SHP77 (cell line): ENCODE measurements around the gene IQSEC1.

Experiments used
- DNase-seq, 2 experiments: peaks; one replicate each; lab custom pipeline; 2025; lab: John Stamatoyannopoulos, UW

The IQSEC1 gene

DNA sequence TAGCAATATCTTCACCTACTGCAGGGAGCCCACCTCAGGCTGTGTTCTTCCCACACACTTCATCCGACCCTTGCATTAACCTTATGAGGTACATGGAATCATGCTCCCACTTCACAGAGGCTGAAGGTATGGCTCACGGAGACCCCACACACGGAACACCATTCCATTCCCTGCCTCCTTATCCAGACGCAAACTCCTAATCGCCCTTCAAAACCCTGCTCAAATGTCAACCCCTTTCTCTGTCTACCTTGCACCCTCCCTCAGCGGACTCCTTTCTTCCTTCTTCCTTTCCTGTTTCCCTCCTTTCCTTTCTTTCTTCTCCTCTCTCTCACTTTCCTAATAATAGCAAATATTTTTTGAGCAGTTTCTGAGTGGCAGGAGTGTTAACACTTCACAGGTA, 23.8 kb downstream of the IQSEC1 start:
- DNase-seq = no peak

DNA sequence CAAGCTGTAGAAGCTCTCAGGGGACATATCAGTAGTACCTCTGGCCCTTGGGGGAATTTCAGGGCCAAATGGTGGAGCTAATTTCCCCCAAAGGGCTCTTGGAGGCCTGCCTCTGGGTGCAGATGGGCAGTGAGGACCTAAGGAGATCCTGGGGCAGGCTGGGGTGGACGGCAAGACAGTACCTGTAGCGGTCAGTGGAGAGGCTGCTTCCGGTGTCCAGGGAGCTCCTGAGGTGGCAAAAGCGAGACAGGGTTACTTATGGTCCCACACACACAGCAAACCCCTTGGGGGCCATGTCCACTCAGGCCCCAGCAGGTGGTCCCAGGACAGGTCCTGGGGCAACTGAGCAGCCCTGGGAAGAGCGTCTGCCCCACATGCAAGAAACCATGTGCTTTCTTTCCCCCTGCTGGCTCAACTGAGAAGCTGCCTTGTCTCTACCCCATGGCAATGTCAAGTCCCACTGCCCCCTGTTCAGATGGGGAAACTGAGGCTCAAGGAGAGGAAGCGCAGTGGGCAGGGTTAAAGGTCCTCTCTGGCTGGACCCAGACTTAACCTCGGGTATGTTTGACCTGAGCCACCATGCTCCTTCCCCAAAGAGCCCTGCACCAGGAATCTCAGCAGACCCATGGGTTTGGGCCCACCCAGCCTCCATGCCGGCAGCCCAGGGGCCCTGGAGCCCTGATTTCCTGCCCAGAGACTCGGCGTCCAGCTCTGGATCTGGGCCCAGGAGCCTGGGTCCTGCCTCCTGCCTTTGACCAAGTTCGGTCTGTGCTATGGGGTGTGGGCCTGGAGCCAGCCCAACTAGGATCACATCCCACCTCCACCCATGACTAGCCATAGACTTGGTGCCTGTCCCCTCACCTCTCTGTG, 25.7 kb downstream of the IQSEC1 start:
- no peak for DNase-seq

DNA sequence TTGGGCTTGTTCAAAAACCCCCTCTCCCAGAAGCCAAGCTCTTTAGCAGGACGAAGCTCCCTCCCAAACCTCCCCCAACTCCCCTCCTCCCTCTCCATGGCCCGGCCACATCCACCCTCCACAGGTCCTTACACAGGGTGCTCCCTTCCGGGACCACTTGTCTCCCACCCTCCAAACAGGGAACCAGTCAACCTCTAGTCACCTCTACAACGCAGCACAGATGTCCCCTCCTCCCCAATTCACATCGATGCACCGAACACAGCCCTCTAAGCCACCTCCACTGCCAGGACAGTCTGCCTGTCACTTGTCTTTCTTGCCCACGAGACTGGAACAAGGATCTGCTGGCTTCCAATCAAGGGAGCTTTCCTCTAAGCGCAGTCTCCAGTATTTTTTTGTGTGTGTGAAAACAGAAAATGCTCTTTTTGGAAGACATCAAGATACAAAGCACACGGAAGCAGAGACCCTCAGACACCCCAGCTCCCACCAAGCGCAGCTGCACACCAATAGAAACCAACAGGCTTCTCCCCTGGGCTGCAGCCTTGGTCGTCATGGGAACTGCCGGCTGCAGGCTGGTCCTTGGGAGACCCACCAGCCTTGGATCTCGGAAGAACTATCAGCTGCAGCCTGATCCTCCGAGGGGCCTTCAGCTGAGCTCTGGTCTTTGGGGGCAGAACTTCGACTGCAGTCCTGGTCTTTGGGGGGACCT, 26.5 kb downstream of the IQSEC1 start:
- no peak for DNase-seq

DNA sequence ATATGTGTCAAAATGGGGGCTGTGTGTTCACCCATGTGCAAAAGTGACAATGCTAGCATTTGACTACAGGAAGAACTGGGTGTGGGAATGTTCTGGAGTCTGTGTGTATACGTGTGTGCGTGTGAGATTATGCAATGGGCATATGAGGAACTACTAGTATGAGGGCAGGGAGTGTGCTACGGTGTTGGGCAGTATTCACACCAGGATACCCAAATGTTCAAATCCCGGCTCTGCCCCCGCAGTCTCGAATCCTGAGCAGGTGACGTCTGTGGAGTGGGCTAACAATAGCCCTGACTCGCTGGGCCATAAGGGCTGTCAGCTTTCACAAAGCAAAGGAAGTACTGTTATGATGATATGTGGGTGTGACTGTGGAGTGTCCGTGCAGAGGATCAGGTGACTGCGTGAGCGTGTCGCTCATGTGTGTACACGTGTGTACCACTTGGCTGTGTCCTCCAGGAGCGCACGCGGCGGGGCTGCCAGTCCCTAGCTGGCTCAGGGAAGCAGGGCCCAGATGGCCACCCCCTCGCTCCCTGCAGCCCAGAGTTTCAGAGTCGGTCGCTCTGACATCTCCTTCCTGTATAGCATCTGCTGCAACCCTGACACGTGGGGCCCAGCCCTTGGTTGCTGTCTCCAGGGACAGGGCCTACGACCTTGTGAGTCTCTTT, 27.2 kb downstream of the IQSEC1 start:
- no peak for DNase-seq

DNA sequence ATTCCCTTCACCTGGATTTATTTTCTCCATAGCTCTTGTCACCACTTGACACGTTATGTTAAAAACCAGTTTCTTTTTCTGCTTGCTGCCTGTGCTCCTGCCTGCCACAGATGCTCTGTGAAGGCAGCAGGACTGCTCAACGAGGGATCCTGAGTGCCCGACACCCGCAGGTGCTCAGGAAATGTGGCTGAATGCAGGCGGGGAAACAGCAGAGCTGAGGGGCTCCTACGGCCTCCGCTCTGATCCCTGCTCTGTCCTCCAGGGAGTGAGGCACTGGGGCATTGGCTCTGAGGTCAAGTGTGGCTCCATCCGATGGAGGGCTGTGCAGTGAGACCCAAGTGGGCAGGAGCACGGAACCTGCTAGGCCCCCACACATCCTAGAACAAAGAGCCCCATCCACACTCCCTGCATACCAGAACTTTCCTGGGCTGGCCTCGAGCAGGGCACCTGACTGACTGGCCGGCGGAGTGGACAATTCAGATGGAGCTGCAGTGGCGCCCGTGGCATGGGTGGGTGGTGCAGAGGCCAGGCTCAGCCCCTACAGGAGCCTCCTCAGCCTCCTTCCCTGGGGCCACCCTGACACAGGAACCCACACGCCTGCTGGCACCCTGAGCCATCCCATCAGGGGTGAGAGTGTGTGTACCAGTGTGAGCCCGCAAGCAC, 27.9 kb downstream of the IQSEC1 start:
- DNase-seq = no peak

GRCh38 chr3:13044496-13045240, 28.6 kb downstream of the IQSEC1 start:
- no peak for DNase-seq

GRCh38 chr3:13043656-13044055, 29.6 kb downstream of the IQSEC1 start:
- DNase-seq = no peak

DNA sequence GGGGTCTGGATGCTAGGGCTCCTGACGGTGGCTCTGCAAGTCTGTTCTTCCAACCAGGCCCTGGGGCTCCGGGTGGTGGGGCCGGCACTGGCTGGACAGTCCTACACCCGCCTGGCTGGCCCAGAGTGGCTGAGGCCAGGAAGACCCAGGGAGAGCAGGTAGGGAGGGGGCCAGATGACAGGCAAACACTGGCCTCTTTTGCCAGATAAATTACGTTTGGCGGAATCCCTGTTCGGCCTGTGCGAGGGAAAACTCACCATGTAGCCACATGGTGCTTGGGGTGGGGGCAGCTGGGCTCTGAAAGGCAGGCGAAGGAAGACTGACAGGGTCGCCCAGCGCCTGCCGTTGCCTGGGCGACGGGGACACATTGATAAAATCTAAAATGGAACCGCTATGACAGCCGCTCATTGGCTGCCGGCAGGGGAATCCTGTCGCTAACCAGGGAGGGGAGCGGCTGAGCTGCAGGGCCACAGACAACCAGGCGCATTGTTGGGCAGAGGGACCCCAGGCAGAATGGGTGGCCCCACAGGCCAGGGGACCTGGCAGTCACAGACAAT, 30.4 kb downstream of the IQSEC1 start:
- DNase-seq = no peak

- DNase-seq = no peak
Measured at GRCh38 chr3:13042127-13042701, 31.0 kb downstream of the IQSEC1 start.

GRCh38 chr3:13041113-13041776, 32.0 kb downstream of the IQSEC1 start:
- DNase-seq = no peak

DNA sequence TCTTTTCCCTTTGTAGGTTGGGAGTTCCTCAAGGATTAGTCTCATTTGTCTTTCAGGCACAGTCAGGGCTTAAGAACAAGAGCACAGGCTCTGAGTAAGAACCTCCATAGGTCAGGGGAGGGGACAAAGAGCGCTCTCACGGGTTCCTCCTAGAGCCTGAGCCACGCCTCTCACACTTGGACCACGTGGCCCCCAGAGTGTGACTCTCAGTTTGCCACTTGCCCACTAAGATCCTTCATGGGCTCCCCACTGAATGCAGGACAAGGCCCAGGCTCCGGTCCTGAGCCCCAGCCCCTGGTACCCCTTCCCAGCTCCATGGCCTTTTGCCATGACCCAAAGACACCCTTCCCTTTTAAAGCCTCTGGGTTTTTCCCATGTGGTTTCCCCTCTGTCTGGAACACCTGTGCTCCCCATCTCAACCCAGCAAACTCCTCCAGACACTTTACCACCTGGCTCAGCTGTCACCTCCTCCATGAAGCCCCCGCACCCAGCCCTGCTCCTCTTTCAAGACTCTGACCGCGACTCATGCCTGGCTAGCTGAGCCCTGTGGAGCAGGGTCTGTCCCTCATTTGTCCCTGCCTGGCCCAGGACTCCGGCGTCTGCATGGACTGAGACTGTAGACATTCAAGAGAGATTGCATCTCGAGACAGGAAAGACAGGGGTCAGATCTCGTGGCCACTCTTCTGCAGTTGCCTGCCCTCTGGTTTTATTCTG, 32.7 kb downstream of the IQSEC1 start:
- DNase-seq = no peak

GRCh38 chr3:13039213-13039896, 33.9 kb downstream of the IQSEC1 start:
- no peak for DNase-seq

DNA sequence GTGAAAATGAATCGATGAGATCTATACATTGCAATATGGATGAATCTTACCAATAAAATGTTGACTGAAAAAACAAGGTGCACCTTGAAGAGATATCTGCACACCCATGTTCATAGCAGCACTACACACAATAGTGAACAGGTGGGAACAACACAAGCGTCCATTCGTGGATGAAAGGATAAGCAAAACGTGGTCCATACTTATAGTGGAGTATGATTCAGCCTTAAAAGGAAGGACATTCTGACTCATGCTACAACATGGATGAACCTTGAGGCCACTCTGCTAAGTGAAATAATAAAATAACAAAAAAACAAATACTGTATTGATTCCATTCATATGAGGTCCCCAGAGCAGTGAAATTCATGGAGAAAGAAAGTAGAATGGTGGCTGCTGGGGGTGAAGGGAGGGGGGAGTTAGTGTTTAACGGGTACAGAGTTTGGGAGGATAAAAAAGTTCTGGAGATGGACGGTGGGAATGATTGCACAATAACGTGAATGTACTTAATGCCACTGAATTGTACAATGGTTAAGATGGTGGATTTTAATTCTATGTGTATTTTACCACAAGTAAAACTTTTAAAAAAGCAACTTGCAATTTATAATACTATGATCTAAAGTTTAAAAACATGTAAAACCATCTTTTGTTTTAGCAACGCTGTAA, 35.6 kb downstream of the IQSEC1 start:
- DNase-seq = no peak

GRCh38 chr3:13034861-13035260, 38.4 kb downstream of the IQSEC1 start:
- no peak for DNase-seq

GRCh38 chr3:13034109-13034800, 39.0 kb downstream of the IQSEC1 start:
- DNase-seq = no peak

GRCh38 chr3:13032206-13032605, 41.0 kb downstream of the IQSEC1 start:
- DNase-seq = no peak

DNA sequence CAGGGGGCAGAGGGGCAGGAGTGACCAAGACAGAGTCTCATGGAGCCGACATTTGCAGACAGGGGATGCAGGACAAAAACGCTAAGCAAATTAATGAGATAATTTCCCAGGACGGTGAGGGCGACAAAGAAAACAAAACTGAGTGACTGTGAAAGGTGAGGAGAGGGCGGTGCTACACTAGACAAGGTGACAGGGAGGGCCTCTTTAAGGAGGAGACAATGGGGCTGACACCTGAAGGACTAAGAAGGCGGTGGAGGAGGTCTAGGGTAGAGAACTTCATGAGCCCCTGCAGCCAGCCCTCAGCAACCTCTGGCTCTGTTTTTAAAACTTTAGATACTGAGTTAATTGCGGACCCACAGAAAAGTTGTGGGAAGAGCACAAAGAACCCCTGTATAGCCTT, 41.6 kb downstream of the IQSEC1 start:
- DNase-seq = no peak

GRCh38 chr3:13030684-13031083, 42.5 kb downstream of the IQSEC1 start:
- no peak for DNase-seq
